ENCODE results near the gene FITM2. TPM values are rescaled to one million over a fixed set of nuclear protein-coding genes. Genes with fewer than 3 reads are reported as not detected.

The FITM2 gene
- total RNA-seq, 4 donors from 2014 or later, result 2.1 to 4.8 (median 3.7) TPM

DNA sequence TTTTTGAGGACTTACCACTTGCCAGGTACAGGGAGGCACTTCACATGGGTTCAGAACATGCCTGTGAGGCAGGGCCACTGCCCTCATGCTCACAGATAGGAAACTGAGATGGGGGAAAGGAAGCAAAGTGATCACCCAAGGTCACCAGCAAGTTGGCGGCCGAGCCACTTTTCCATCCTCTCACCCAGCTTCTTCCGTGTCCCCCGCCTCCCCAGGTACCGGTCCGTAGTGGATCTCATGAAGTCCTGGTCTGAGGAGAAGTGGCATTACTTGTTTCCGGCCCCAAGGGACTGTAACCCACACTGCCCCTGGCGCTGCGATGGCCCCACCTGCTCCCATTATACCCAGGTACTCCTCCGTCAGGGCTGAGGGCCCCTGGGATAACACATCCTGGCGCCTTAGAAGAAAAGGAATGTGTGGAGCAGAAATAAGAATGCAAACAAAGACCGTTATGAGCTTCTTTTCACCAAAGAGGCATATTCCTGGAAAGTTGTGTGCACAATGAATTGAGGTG lies 32.2 kb upstream of the FITM2 start:
- H3K4me1 ChIP-seq, result no peaks in the 10 kb centered on the region
- DNase-seq, result no peak
- H3K27me3 ChIP-seq, result peaks cover 0 to 10% (median 0%) of the 10 kb centered on the region in 4 donors
- H3K9me3 ChIP-seq, result no peaks in the 10 kb centered on the region
- intact Hi-C loops (cut with DNase I), result no loop called here
- no peak overlapping the region for H3K27ac ChIP-seq
- H3K36me3 ChIP-seq, result no peaks in the 10 kb centered on the region
- WGBS, 2 donors, result 61 to 67% methylated on average over 7 to 12 of the region's 12 CpGs
- H3K4me3 ChIP-seq, result no peak overlapping the region
- TF ChIP-seq POLR2A (IDR thresholded peaks at IDR 0.05) (no peak), CTCF (IDR thresholded peaks at IDR 0.05) (no peak)

DNA sequence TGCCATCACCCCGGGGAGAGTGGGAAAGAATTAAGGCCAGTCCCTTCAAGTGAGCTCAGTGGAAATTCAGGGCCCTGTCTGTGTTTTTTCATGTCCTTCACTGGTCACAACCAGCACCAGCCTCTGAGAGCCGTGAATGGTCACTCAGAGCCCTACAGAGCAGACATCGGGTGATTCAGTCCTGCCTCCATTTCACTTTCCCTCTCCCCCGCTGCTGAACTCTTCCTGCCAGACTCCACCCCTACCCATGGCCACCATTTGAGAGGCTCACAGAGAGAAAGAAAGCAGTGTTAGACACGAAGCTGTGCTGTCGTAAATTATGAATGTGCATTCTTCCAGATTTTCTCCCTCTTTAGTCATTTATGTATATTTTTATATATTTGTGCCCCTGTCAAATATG lies 31.2 kb upstream of the FITM2 start:
- no peak for DNase-seq
- intact Hi-C loops (cut with DNase I), result no loop called here
- H3K27me3 ChIP-seq, result peaks cover 0 to 19% (median 0%) of the 10 kb centered on the region in 4 donors
- no peaks in the 10 kb centered on the region for H3K36me3 ChIP-seq
- H3K4me3 ChIP-seq, result no peak overlapping the region
- no peak for TF ChIP-seq POLR2A (IDR thresholded peaks at IDR 0.05)
- TF ChIP-seq CTCF (IDR thresholded peaks at IDR 0.05), result no peak
- no peaks in the 10 kb centered on the region for H3K4me1 ChIP-seq
- H3K9me3 ChIP-seq, result no peaks in the 10 kb centered on the region
- 50 to 59% methylated on average over 5 to 6 of the region's 6 CpGs for WGBS, 2 donors
- no peak overlapping the region for H3K27ac ChIP-seq

- no peaks in the 10 kb centered on the region for H3K36me3 ChIP-seq
- H3K27ac ChIP-seq, result no peak within 1 kb of the TSS
- DNase-seq, result no peak
- no peaks in the 10 kb centered on the region for H3K4me1 ChIP-seq
- H3K27me3 ChIP-seq, result peaks cover 0 to 53% (median 0%) of the 10 kb centered on the region in 4 donors
- TF ChIP-seq POLR2A (IDR thresholded peaks at IDR 0.05) (no peak), CTCF (IDR thresholded peaks at IDR 0.05) (no peak)
- no peak within 1 kb of the TSS for H3K4me3 ChIP-seq
- intact Hi-C loops (cut with DNase I), result no loop called here
- H3K9me3 ChIP-seq, result no peaks in the 10 kb centered on the region
- WGBS, 2 donors, result 78 to 80% methylated on average over 3 to 4 of the region's 16 CpGs
These were observed 25.9 kb upstream of the FITM2 start, which contains the start of gene R3HDML for GRCh38 chr20:44336725-44337380. Gene R3HDML (plus strand): TSS chr20:44337043. CDS start chr20:44337158, 115 bp downstream.

GRCh38 chr20:44336086-44336485 lies 25.1 kb upstream of the FITM2 start:
- WGBS, 2 donors, result 30 to 59% methylated on average over 14 of the region's 15 CpGs

More at GRCh38 chr20:44336086-44336485, 25.1 kb upstream of the FITM2 start:
- H3K9me3 ChIP-seq, result no peaks in the 10 kb centered on the region
- no peaks in the 10 kb centered on the region for H3K36me3 ChIP-seq
- DNase-seq, result no peak
- H3K27ac ChIP-seq, result no peak overlapping the region
- no peak for TF ChIP-seq CTCF (IDR thresholded peaks at IDR 0.05)
- no peak for TF ChIP-seq POLR2A (IDR thresholded peaks at IDR 0.05)
- H3K4me1 ChIP-seq, result no peaks in the 10 kb centered on the region
- H3K27me3 ChIP-seq, result peaks cover 0 to 53% (median 0%) of the 10 kb centered on the region in 4 donors
- no peak overlapping the region for H3K4me3 ChIP-seq
- intact Hi-C loops (cut with DNase I), result no loop called here
